OCI-LY7 (cell line): ENCODE data around the gene GNB1L. TPM values are rescaled to one million over a fixed set of nuclear protein-coding genes. Genes with fewer than 3 reads are reported as not detected.

ENCODE experiments used
- BruUV-seq: library from RNA; stranded (reverse); fragments of 400-500 nt; replicated peaks from 2 replicates; lab custom pipeline; 2021; lab: Mats Ljungman, UMichigan
- CTCF ChIA-PET: fragments of 300-600 bp; sonication (Branson Sonifier 250); formaldehyde crosslinking; loops from one replicate; lab custom pipeline; 2022; ENCODE audit warnings: antibody characterized with exemption; ENCODE audit not compliant: unreplicated experiment; lab: Charles Lee
- POLR2A ChIA-PET: fragments of 300-600 bp; sonication (Branson Sonifier 250); formaldehyde crosslinking; loops from one replicate; lab custom pipeline; 2022; ENCODE audit warnings: antibody characterized with exemption; lab: Charles Lee
- DNase-seq: peaks from one replicate; pipeline ENCODE4 v3.0.0-alpha.2; 2015; ENCODE audit warnings: low spot score
- H2AFZ ChIP-seq: fragments of 200-600 bp; sonication (generic), shearing (Covaris generic); 2 replicates; pipeline ENCODE4 v1.6.1; 2014; ENCODE audit warnings: mild to moderate bottlenecking, antibody characterized with exemption, low read length, moderate library complexity
- H3K27ac ChIP-seq: fragments of 200-600 bp; sonication (generic); 2 replicates; pipeline ENCODE4 v1.5.1; 2014; ENCODE audit warnings: mixed run types, low read depth, mild to moderate bottlenecking, moderate library complexity, low read length, inconsistent platforms; ENCODE audit not compliant: poor library complexity, severe bottlenecking
- H3K36me3 ChIP-seq: fragments of 200-600 bp; sonication (generic); 2 replicates; pipeline ENCODE4 v1.6.1; 2014; ENCODE audit warnings: mild to moderate bottlenecking, antibody characterized with exemption, low read length, moderate library complexity, mixed read lengths; ENCODE audit not compliant: insufficient read depth
- H3K4me1 ChIP-seq: fragments of 200-600 bp; sonication (generic); 2 replicates; pipeline ENCODE4 v1.5.1; 2014; ENCODE audit warnings: mild to moderate bottlenecking, low read length; ENCODE audit not compliant: insufficient read depth, poor library complexity, severe bottlenecking
- H3K4me2 ChIP-seq: fragments of 200-600 bp; sonication (generic); 2 replicates; pipeline ENCODE4 v1.6.1; 2014; ENCODE audit warnings: mild to moderate bottlenecking, low read length
- H3K4me3 ChIP-seq: fragments of 200-600 bp; sonication (generic); 2 replicates; pipeline ENCODE4 v1.5.1; 2014; ENCODE audit warnings: mild to moderate bottlenecking, low read depth, low read length; ENCODE audit not compliant: poor library complexity, severe bottlenecking
- H3K79me2 ChIP-seq: fragments of 200-600 bp; sonication (generic); 2 replicates; pipeline ENCODE4 v1.6.1; 2016; ENCODE audit warnings: low read depth, mild to moderate bottlenecking, low read length, moderate library complexity, mixed read lengths; ENCODE audit not compliant: insufficient read depth
- H3K9me2 ChIP-seq: fragments of 200-600 bp; sonication (generic); 2 replicates; pipeline ENCODE4 v1.6.1; 2016; ENCODE audit warnings: mild to moderate bottlenecking, low read length, mixed read lengths; ENCODE audit not compliant: insufficient read depth
- H3K9me3 ChIP-seq: fragments of 200-600 bp; sonication (generic); 2 replicates; pipeline ENCODE4 v1.6.1; 2014; ENCODE audit warnings: mild to moderate bottlenecking, mixed run types, low read length, mixed read lengths
- H4K20me1 ChIP-seq: fragments of 200-600 bp; sonication (generic); 2 replicates; pipeline ENCODE4 v1.6.1; 2014; ENCODE audit warnings: mild to moderate bottlenecking, antibody characterized with exemption, low read length, moderate library complexity, mixed read lengths; ENCODE audit not compliant: insufficient read depth
- CTCF ChIP-seq: fragments of 200-600 bp; sonication (generic); conservative IDR thresholded peaks from 2 replicates; pipeline ENCODE4 v1.5.1; 2014; ENCODE audit warnings: mild to moderate bottlenecking, antibody characterized with exemption, low read length, moderate library complexity, mixed read lengths
- EZH2phosphoT487 ChIP-seq: fragments of 200-600 bp; sonication (generic); IDR thresholded peaks from 2 replicates; pipeline ENCODE4 v1.6.1; 2018; ENCODE audit warnings: low read depth, borderline replicate concordance, mild to moderate bottlenecking, mixed run types, antibody characterized with exemption, low read length, moderate library complexity, mixed read lengths
- intact Hi-C: fragments of 100-400 bp; cut with micrococcal nuclease; formaldehyde crosslinking; loops from one replicate; pipeline ENCODE4 v1.10.0; 2022; ENCODE audit not compliant: unreplicated experiment
- total RNA-seq, 2 experiments: library from RNA; depleted of rRNA in 1 of 2; stranded (reverse); fragments of >200 nt in 1 of 2; shearing (Covaris generic) in 1 of 2; gene quantifications; 2 replicates each; pipeline ENCODE4 v1.2.3, GENCODE V29; 2014 to 2022

Gene GNB1L
- total RNA-seq, 2 experiments from 2014 or later, result 13.1 to 26.7 TPM

GRCh38 chr22:19840059-19840458 lies 14.6 kb downstream of the GNB1L start:
- no peak overlapping the region for H2AFZ ChIP-seq
- no peak for DNase-seq
- H3K9me3 ChIP-seq, result no peaks in the 10 kb centered on the region
- H3K36me3 ChIP-seq, result no peaks in the 10 kb centered on the region
- peaks cover 34% of the 10 kb centered on the region for H3K4me1 ChIP-seq
- H3K4me2 ChIP-seq, result no peak overlapping the region
- ChIA-PET POLR2A (no interaction called here), CTCF (no interaction called here)
- no peak overlapping the region for H3K27ac ChIP-seq
- H3K9me2 ChIP-seq, result no peaks in the 10 kb centered on the region
- no peaks in the 10 kb centered on the region for H4K20me1 ChIP-seq
- intact Hi-C loops, result loop anchor here (5.0 kb wide), 1 partner anchor 72 kb away; no protein-coding TSS in a partner anchor
- BruUV-seq, result no TSS peak
- H3K4me3 ChIP-seq, result no peak overlapping the region
- no peaks in the 10 kb centered on the region for H3K79me2 ChIP-seq
- TF ChIP-seq EZH2phosphoT487, result no peak
- TF ChIP-seq CTCF, result no peak

DNA sequence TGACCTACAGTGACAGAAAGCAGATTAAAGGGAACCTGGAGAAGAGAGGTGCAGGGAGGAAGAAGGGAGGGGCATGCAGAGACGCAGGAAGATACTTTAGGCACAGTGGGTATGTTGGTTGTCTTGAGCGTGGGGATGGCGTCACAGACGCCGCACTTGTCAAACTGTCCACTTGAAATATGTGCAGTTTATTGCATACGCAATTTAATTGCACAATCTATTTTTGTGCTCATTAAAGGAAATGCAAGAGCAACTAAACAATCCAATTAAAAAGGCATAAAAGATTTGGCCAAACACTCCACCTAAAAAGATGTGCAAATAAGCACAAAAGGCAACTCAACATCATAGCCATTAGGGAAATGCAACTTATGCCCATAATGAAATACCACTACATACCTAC lies 16.8 kb downstream of the GNB1L start:
- DNase-seq, result no peak
- H2AFZ ChIP-seq, result no peak overlapping the region
- no peaks in the 10 kb centered on the region for H4K20me1 ChIP-seq
- H3K4me3 ChIP-seq, result no peak overlapping the region
- H3K36me3 ChIP-seq, result no peaks in the 10 kb centered on the region
- H3K27ac ChIP-seq, result no peak overlapping the region
- H3K79me2 ChIP-seq, result peaks cover 4% of the 10 kb centered on the region; the same call in 1 of the 2 replicates
- BruUV-seq, result no TSS peak
- POLR2A ChIA-PET, result interaction anchor here (0.9 kb wide), 1 partner anchor 24 kb away, joined by 3 read pairs; no protein-coding TSS in a partner anchor
- no peaks in the 10 kb centered on the region for H3K9me2 ChIP-seq
- H3K4me1 ChIP-seq, result peaks cover 22% of the 10 kb centered on the region
- no peak overlapping the region for H3K4me2 ChIP-seq
- H3K9me3 ChIP-seq, result no peaks in the 10 kb centered on the region
- CTCF ChIA-PET, result no interaction called here
- no peak for TF ChIP-seq EZH2phosphoT487
- TF ChIP-seq CTCF, result no peak
- intact Hi-C loops, result no loop called here

DNA sequence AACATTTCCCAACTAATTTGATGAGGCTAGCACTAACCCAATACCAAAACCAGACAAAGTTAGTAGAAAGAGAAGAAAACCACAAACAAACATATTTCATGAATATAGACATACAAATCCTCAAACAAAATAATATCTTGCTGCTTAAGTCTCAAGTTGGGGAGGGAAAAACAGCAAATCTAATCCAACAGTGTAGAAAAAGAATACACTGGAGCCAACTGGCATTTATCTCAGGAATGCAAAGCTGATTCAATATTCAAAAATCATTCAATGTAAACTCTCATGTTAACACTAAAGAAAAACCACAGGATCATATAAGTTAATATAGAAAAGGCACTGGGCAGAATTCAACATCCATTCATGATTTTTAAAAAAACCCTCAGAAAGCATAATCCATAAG lies 18.2 kb downstream of the GNB1L start:
- no peak for TF ChIP-seq CTCF
- no peak for TF ChIP-seq EZH2phosphoT487
- Histone ChIP-seq H3K79me2 (peaks cover 4% of the 10 kb centered on the region; the same call in 1 of the 2 replicates), H3K27ac (no peak overlapping the region), H3K9me2 (no peaks in the 10 kb centered on the region), H3K4me2 (no peak overlapping the region), H3K36me3 (no peaks in the 10 kb centered on the region), H3K4me3 (no peak overlapping the region), H3K9me3 (no peaks in the 10 kb centered on the region), H3K4me1 (peaks cover 14% of the 10 kb centered on the region), H4K20me1 (no peaks in the 10 kb centered on the region), H2AFZ (no peak overlapping the region)
- CTCF ChIA-PET, result no interaction called here
- no TSS peak for BruUV-seq
- POLR2A ChIA-PET, result no interaction called here
- DNase-seq, result no peak
- intact Hi-C loops, result no loop called here
